Neural crest cell (in vitro differentiated cells): ENCODE data around the gene COL5A2. TPM values are rescaled to one million over a fixed set of nuclear protein-coding genes. Genes with fewer than 3 reads are reported as not detected.

Experiments used
- DNase-seq: peaks from one replicate; pipeline ENCODE4 v3.0.0; 2021; ENCODE audit warnings: low read depth, mixed read lengths, low spot score
- H3K27ac Mint-ChIP-seq: one replicate; pipeline ENCODE4 v1.8.0; 2021; ENCODE audit warnings: mild to moderate bottlenecking, mixed read lengths; ENCODE audit not compliant: unreplicated experiment
- H3K27me3 Mint-ChIP-seq: 2 replicates; pipeline ENCODE4 v1.8.0; 2021; ENCODE audit warnings: low read depth, mild to moderate bottlenecking, mixed read lengths
- H3K36me3 Mint-ChIP-seq: 2 replicates; pipeline ENCODE4 v1.8.0; 2021; ENCODE audit warnings: low read depth, mild to moderate bottlenecking, mixed read lengths
- H3K4me1 Mint-ChIP-seq: 2 replicates; pipeline ENCODE4 v1.8.0; 2021; ENCODE audit warnings: mixed read lengths
- H3K4me3 Mint-ChIP-seq: one replicate; pipeline ENCODE4 v1.8.0; 2021; ENCODE audit warnings: mild to moderate bottlenecking, mixed read lengths
- H3K9me3 Mint-ChIP-seq: 2 replicates; pipeline ENCODE4 v1.8.0; 2021; ENCODE audit warnings: mixed read lengths
- CTCF ChIP-seq: fragments of 200-600 bp; sonication (generic); conservative IDR thresholded peaks from 2 replicates; pipeline ENCODE4 v1.5.0; 2021; ENCODE audit warnings: antibody characterized with exemption, mild to moderate bottlenecking
- total RNA-seq: library from RNA; stranded (reverse); gene quantifications from 2 replicates; pipeline ENCODE4 v1.2.1, GENCODE V29; 2021

The COL5A2 gene
- total RNA-seq, 1 donor from 2014 or later, result 62.6 TPM

GRCh38 chr2:189048189-189048588 is 131.4 kb downstream of the COL5A2 start:
- TF ChIP-seq CTCF, result no peak
- no peaks in the 10 kb centered on the region for H3K9me3 Mint-ChIP-seq
- no peaks in the 10 kb centered on the region for H3K27me3 Mint-ChIP-seq
- H3K27ac Mint-ChIP-seq, result no peak overlapping the region
- H3K4me3 Mint-ChIP-seq, result no peak overlapping the region
- no peaks in the 10 kb centered on the region for H3K4me1 Mint-ChIP-seq
- DNase-seq, result no peak
- H3K36me3 Mint-ChIP-seq, result peaks cover 9% of the 10 kb centered on the region

- no peaks in the 10 kb centered on the region for H3K27me3 Mint-ChIP-seq
- no peaks in the 10 kb centered on the region for H3K9me3 Mint-ChIP-seq
Observed at GRCh38 chr2:189047171-189047888, 132.2 kb downstream of the COL5A2 start.

GRCh38 chr2:189046320-189046719 is 133.2 kb downstream of the COL5A2 start:
- TF ChIP-seq CTCF, result no peak
- Mint-ChIP-seq H3K27me3 (no peaks in the 10 kb centered on the region), H3K4me1 (no peaks in the 10 kb centered on the region), H3K27ac (no peak overlapping the region), H3K36me3 (peaks cover 9% of the 10 kb centered on the region), H3K4me3 (no peak overlapping the region), H3K9me3 (no peaks in the 10 kb centered on the region)
- no peak for DNase-seq

More at GRCh38 chr2:189047171-189047888, 132.2 kb downstream of the COL5A2 start:
- Mint-ChIP-seq H3K27ac (no peak overlapping the region), H3K36me3 (peaks cover 9% of the 10 kb centered on the region), H3K4me3 (no peak overlapping the region), H3K4me1 (no peaks in the 10 kb centered on the region)
- no peak for TF ChIP-seq CTCF
- DNase-seq, result no peak

- Mint-ChIP-seq H3K27ac (no peak overlapping the region), H3K4me3 (no peak overlapping the region), H3K4me1 (no peaks in the 10 kb centered on the region), H3K27me3 (no peaks in the 10 kb centered on the region), H3K9me3 (no peaks in the 10 kb centered on the region), H3K36me3 (peaks cover 9% of the 10 kb centered on the region)
- TF ChIP-seq CTCF, result no peak
- DNase-seq, result no peak
Observed at GRCh38 chr2:189045836-189046235, 133.7 kb downstream of the COL5A2 start.

GRCh38 chr2:189037518-189037917 is 142.0 kb downstream of the COL5A2 start:
- Mint-ChIP-seq H3K9me3 (no peaks in the 10 kb centered on the region), H3K4me3 (no peak overlapping the region), H3K4me1 (no peaks in the 10 kb centered on the region), H3K36me3 (peaks cover 19% of the 10 kb centered on the region), H3K27me3 (no peaks in the 10 kb centered on the region), H3K27ac (no peak overlapping the region)
- no peak for DNase-seq
- no peak for TF ChIP-seq CTCF
